Measurements from ENCODE around the gene MCRIP1. TPM values are rescaled to one million over a fixed set of nuclear protein-coding genes. Genes with fewer than 3 reads are reported as not detected.

MCRIP1 gene
- total and polyA plus RNA-seq, 7 experiments from 2014 or later: 41.1 to 65.3 (median 53.1) TPM

GRCh38 chr17:81817758-81818147 is 15.3 kb downstream of the MCRIP1 start:
- intact Hi-C loops (cut with micrococcal nuclease): no loop called here
- Mint-ChIP-seq H3K9me3 (no peaks in the 10 kb centered on the region), H3K36me3 (no peaks in the 10 kb centered on the region), H3K27me3 (peaks cover 0 to 11% (median 9%) of the 10 kb centered on the region in 5 donors), H3K4me3 (no peak overlapping the region), H3K4me1 (peaks cover 0 to 5% (median 0%) of the 10 kb centered on the region in 7 donors), H3K27ac (no peak overlapping the region)
- H3K4me3 ChIP-seq (ENCODE audit: low read length): no peak overlapping the region
- no peaks in the 10 kb centered on the region for H3K27me3 ChIP-seq (ENCODE audit: control insufficient read depth in 2 of 2, insufficient read depth in 2 of 2, low read length in 2 of 2)
- H3K9me3 ChIP-seq (ENCODE audit: control insufficient read depth in 2 of 3, low read length in 3 of 3): no peaks in the 10 kb centered on the region
- H3K27ac ChIP-seq (ENCODE audit: low read depth, low read length): no peak overlapping the region
- ChIA-PET CTCF (no interaction called here), POLR2A (no interaction called here)
- peaks cover 0 to 1% (median 0%) of the 10 kb centered on the region in 3 experiments for H3K36me3 ChIP-seq (ENCODE audit: control insufficient read depth in 2 of 3, insufficient read depth in 3 of 3, low read length in 3 of 3)
- ATAC-seq: no peak
- no peaks in the 10 kb centered on the region for H3K4me1 ChIP-seq (ENCODE audit: control insufficient read depth in 2 of 2, insufficient read depth in 2 of 2, low read length in 2 of 2)
- no peak for DNase-seq

GRCh38 chr17:81815646-81815986 is 17.5 kb downstream of the MCRIP1 start:
- intact Hi-C loops (cut with micrococcal nuclease): no loop called here
- no peaks in the 10 kb centered on the region for H3K27me3 ChIP-seq (ENCODE audit: control insufficient read depth in 2 of 2, insufficient read depth in 2 of 2, low read length in 2 of 2)
- ChIA-PET POLR2A (no interaction called here), CTCF (no interaction called here)
- DNase-seq (no peak), ATAC-seq (no peak)
- Mint-ChIP-seq H3K27me3 (peaks cover 0 to 11% (median 9%) of the 10 kb centered on the region in 5 donors), H3K9me3 (no peaks in the 10 kb centered on the region), H3K27ac (no peak overlapping the region), H3K4me3 (no peak overlapping the region), H3K4me1 (peaks cover 0 to 2% (median 0%) of the 10 kb centered on the region in 7 donors), H3K36me3 (no peaks in the 10 kb centered on the region)
- H3K4me1 ChIP-seq (ENCODE audit: control insufficient read depth in 2 of 2, insufficient read depth in 2 of 2, low read length in 2 of 2): no peaks in the 10 kb centered on the region
- no peaks in the 10 kb centered on the region for H3K9me3 ChIP-seq (ENCODE audit: control insufficient read depth in 2 of 3, low read length in 3 of 3)
- H3K27ac ChIP-seq (ENCODE audit: low read depth, low read length): no peak overlapping the region
- H3K4me3 ChIP-seq (ENCODE audit: low read length): no peak overlapping the region
- H3K36me3 ChIP-seq (ENCODE audit: control insufficient read depth in 2 of 3, insufficient read depth in 3 of 3, low read length in 3 of 3): no peaks in the 10 kb centered on the region

GRCh38 chr17:81814748-81815645 is 18.1 kb downstream of the MCRIP1 start:
- ATAC-seq (no peak), DNase-seq (no peak)
- Histone ChIP-seq H3K27me3 (ENCODE audit: control insufficient read depth in 2 of 2, insufficient read depth in 2 of 2, low read length in 2 of 2) (no peaks in the 10 kb centered on the region), H3K9me3 (ENCODE audit: control insufficient read depth in 2 of 3, low read length in 3 of 3) (no peaks in the 10 kb centered on the region), H3K36me3 (ENCODE audit: control insufficient read depth in 2 of 3, insufficient read depth in 3 of 3, low read length in 3 of 3) (no peaks in the 10 kb centered on the region), H3K4me3 (ENCODE audit: low read length) (no peak overlapping the region), H3K4me1 (ENCODE audit: control insufficient read depth in 2 of 2, insufficient read depth in 2 of 2, low read length in 2 of 2) (no peaks in the 10 kb centered on the region), H3K27ac (ENCODE audit: low read depth, low read length) (no peak overlapping the region)
- ChIA-PET CTCF (no interaction called here), POLR2A (no interaction called here)
- intact Hi-C loops (cut with micrococcal nuclease): no loop called here
- Mint-ChIP-seq H3K36me3 (no peaks in the 10 kb centered on the region), H3K9me3 (no peaks in the 10 kb centered on the region), H3K4me3 (no peak overlapping the region), H3K4me1 (peaks cover 0 to 2% (median 0%) of the 10 kb centered on the region in 7 donors), H3K27me3 (peaks cover 3 to 15% (median 11%) of the 10 kb centered on the region in 5 donors), H3K27ac (no peak overlapping the region)

GRCh38 chr17:81813861-81814683 is 19.0 kb downstream of the MCRIP1 start:
- intact Hi-C loops (cut with micrococcal nuclease): no loop called here
- Mint-ChIP-seq H3K9me3 (no peaks in the 10 kb centered on the region), H3K36me3 (no peaks in the 10 kb centered on the region), H3K4me1 (peaks cover 0 to 2% (median 0%) of the 10 kb centered on the region in 7 donors), H3K27ac (no peak overlapping the region), H3K4me3 (no peak overlapping the region), H3K27me3 (peaks cover 11 to 22% (median 14%) of the 10 kb centered on the region in 5 donors)
- Histone ChIP-seq H3K9me3 (ENCODE audit: control insufficient read depth in 2 of 3, low read length in 3 of 3) (no peaks in the 10 kb centered on the region), H3K27me3 (ENCODE audit: control insufficient read depth in 2 of 2, insufficient read depth in 2 of 2, low read length in 2 of 2) (no peaks in the 10 kb centered on the region), H3K4me3 (ENCODE audit: low read length) (no peak overlapping the region), H3K27ac (ENCODE audit: low read depth, low read length) (no peak overlapping the region), H3K4me1 (ENCODE audit: control insufficient read depth in 2 of 2, insufficient read depth in 2 of 2, low read length in 2 of 2) (no peaks in the 10 kb centered on the region), H3K36me3 (ENCODE audit: control insufficient read depth in 2 of 3, insufficient read depth in 3 of 3, low read length in 3 of 3) (no peaks in the 10 kb centered on the region)
- ChIA-PET CTCF (no interaction called here), POLR2A (no interaction called here)
- no peak for ATAC-seq
- DNase-seq: no peak

GRCh38 chr17:81813371-81813684 is 19.8 kb downstream of the MCRIP1 start:
- Mint-ChIP-seq H3K4me1 (peaks cover 0 to 4% (median 0%) of the 10 kb centered on the region in 7 donors), H3K36me3 (no peaks in the 10 kb centered on the region)
- intact Hi-C loops (cut with micrococcal nuclease): no loop called here

GRCh38 chr17:81812571-81813370 is 20.3 kb downstream of the MCRIP1 start:
- DNase-seq (no peak), ATAC-seq (no peak)
- no peaks in the 10 kb centered on the region for H3K4me1 ChIP-seq (ENCODE audit: control insufficient read depth in 2 of 2, insufficient read depth in 2 of 2, low read length in 2 of 2)
- Mint-ChIP-seq H3K4me1 (peaks cover 0 to 4% (median 0%) of the 10 kb centered on the region in 7 donors), H3K36me3 (no peaks in the 10 kb centered on the region), H3K9me3 (no peaks in the 10 kb centered on the region), H3K4me3 (no peak overlapping the region), H3K27me3 (peaks cover 11 to 24% (median 17%) of the 10 kb centered on the region in 5 donors), H3K27ac (no peak overlapping the region)
- H3K36me3 ChIP-seq (ENCODE audit: control insufficient read depth in 2 of 3, insufficient read depth in 3 of 3, low read length in 3 of 3): no peaks in the 10 kb centered on the region
- H3K9me3 ChIP-seq (ENCODE audit: control insufficient read depth in 2 of 3, low read length in 3 of 3): no peaks in the 10 kb centered on the region
- no peaks in the 10 kb centered on the region for H3K27me3 ChIP-seq (ENCODE audit: control insufficient read depth in 2 of 2, insufficient read depth in 2 of 2, low read length in 2 of 2)
- no peak overlapping the region for H3K4me3 ChIP-seq (ENCODE audit: low read length)
- intact Hi-C loops (cut with micrococcal nuclease): no loop called here
- CTCF ChIA-PET: no interaction called here
- H3K27ac ChIP-seq (ENCODE audit: low read depth, low read length): no peak overlapping the region
- POLR2A ChIA-PET: no interaction called here

More at GRCh38 chr17:81813371-81813684, 19.8 kb downstream of the MCRIP1 start:
- ChIA-PET CTCF (no interaction called here), POLR2A (no interaction called here)
- H3K4me3 ChIP-seq (ENCODE audit: low read length): no peak overlapping the region
- Mint-ChIP-seq H3K27ac (no peak overlapping the region), H3K9me3 (no peaks in the 10 kb centered on the region), H3K27me3 (peaks cover 11 to 24% (median 17%) of the 10 kb centered on the region in 5 donors), H3K4me3 (no peak overlapping the region)
- no peaks in the 10 kb centered on the region for H3K27me3 ChIP-seq (ENCODE audit: control insufficient read depth in 2 of 2, insufficient read depth in 2 of 2, low read length in 2 of 2)
- ATAC-seq (no peak), DNase-seq (no peak)
- H3K27ac ChIP-seq (ENCODE audit: low read depth, low read length): no peak overlapping the region
- H3K4me1 ChIP-seq (ENCODE audit: control insufficient read depth in 2 of 2, insufficient read depth in 2 of 2, low read length in 2 of 2): no peaks in the 10 kb centered on the region
- no peaks in the 10 kb centered on the region for H3K36me3 ChIP-seq (ENCODE audit: control insufficient read depth in 2 of 3, insufficient read depth in 3 of 3, low read length in 3 of 3)
- H3K9me3 ChIP-seq (ENCODE audit: control insufficient read depth in 2 of 3, low read length in 3 of 3): no peaks in the 10 kb centered on the region

All from naive thymus-derived CD4-positive, alpha-beta T cell (primary cell).